Effector CD4-positive, alpha-beta T cell (primary cell): ENCODE measurements around the gene TMEM150C.
"Not testable (repeated sequence)": the region's sequence is repeated elsewhere in the genome, so short reads cannot be mapped to it uniquely, and the experiment has no call there.

Experiments used
- DNase-seq: peaks from one replicate; pipeline ENCODE4 v3.0.0-alpha.2; 2020

Gene TMEM150C

DNA sequence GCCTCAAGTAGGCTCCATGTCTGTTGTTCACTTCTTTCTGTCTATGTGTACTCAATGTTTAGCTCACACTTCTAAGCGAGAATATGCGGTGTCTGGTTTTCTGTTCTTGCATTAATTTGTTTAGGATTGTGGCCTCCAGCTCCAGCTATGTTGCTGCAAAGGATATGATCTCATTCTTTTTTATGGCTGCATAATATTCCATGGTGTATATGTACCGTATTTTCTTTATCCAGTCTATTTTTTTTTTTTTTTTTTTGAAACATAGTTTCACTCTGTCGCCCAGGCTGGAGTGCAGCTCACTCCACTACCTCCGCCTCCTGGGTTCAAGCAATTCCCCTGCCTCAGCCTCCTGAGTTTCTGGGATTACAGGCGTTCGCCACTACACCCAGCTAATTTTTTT lies 5.7 kb upstream of the TMEM150C start:
- no peak for DNase-seq

DNA sequence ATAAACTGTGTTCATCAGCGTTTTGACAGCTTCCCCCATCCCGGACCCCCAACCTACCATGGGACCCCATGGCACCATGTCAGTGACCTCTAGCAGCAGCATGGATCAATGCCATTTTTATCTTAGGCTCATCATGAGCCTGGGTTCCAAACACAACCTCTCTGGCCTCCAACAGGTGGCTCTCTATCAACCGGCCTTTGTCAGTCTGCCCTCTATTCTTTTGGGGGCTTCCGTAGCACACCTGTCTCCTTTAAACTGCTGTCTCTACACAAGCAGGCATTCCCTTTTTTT lies 721 bp upstream of the TMEM150C start:
- no peak for DNase-seq

DNA sequence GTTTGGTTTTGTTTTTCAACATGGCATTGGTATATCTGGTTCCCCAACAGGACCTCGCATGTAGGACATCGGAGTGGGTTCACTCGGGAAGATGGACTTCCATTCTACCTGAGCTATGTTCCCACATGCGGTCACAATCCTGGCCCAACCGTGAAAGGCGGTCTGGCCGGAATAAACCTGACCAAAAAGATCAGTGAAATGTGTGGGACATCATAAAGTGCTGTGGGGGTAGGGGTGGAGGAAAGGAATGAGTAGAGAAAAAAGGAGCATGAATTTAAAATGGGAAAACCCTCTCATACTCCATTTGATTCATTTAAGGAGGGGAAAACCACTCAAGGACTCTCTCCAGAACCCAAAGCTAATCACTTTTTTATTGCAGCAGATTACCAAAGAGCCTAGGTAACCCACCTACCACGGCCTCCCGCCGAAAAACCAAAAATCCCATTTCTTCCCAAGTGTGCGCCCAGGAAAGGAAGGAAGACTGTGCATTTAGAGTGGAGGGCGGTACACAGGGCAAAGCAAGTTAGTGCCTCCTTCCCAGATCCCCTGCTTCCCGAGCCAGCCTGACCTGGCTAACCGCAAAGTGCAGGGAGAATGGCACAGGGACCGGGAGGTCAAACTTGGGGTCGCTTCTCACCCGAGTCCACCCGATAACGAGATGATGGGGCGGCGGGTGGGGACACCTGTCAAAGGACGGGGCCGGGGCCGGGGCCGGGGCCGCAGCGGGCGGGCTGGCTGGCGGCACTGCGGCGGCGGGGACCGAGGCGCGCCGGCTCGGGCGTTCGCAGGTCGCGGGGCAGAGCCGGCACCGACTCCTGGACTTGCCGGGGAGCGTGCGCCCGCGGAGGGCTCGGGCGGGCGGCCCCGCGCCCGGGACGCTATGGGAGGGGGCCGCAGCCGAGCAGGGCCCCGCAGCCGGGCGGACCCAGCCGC lies 669 bp downstream of the TMEM150C start:
- DNase-seq, result no peak

DNA sequence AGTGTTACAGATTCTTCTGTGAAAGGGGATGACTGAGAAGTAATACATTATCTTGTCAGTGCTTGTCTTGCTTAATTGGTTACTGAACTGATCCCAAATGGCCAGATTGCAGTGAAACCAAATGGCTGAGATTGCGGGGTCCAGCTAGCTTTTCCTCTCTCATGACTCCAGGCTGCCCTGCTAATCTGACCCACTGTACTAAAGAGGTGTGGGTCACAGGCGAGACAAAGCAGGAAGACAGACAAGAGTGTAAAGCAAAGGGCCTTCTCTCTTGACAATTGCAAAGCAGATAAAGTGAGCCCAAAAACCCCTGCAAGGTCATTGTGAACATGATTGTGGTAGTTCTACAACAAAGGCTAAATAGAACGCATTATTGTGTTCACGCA lies 2.1 kb downstream of the TMEM150C start:
- no peak for DNase-seq

DNA sequence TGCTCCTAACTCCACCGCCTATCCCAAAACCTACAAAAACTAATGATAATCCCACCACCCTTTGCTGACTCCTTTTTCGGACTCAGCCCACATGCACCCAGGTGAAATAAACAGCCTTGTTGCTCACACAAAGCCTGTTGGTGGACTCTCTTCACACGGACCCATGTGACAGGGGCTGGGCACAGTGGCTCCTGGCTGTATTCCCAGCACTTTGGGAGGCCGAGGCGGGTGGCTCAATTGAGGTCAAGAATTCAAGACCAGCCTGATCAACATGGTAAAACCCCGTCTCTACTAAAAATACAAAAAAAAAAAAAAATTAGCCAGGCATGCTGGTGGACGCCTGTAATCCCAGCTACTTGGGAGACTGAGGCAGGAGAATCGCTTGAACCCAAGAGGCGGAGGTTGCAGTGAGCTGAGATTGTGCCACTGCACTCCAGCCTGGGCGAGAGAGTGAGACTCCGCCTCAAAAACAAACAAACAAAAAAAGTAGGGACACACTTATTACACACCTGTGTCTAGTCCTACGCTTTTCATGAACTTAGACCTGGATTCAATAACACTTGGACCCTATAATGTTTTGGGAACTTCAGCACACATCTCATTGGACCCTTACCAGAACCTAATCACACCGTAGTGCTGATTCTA lies 2.6 kb downstream of the TMEM150C start:
- not testable (repeated sequence) for DNase-seq

DNA sequence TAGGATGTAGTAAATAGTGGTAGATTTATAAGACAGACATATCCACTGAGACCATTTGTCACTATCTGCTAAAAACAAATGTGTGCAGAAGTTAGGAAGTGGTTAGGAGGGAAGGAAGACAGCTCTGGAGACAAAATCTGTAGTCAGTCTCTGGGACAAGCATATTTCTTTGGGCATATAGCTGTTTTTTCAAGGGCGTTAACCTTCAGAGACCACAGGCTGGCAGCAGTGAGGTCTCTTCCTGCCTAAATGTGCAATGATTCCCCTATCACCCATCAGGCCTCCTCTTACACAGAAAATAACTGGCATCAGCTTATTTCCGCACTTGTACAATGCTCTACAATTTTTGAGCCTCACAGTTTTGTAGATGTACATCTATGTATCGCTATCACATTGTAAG lies 6.5 kb downstream of the TMEM150C start:
- DNase-seq, result no peak

DNA sequence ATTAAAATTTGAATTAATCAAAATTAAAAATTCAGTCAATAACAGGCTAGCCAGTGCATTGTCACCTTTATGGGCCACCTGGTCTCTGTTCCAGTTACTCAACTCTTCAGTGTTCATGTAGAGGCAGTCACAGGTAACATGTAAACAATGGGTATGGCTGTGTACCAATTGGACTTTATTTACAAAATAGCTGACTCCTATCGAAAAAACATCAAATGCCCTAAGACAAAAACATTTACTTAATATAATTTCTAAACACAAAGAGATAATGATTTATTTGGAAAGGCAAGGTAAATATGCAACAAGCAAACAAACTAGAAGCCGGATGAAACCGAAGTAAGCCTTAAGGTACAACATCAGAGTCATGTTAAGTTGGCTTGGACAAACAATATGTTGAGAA lies 8.8 kb downstream of the TMEM150C start:
- no peak for DNase-seq

DNA sequence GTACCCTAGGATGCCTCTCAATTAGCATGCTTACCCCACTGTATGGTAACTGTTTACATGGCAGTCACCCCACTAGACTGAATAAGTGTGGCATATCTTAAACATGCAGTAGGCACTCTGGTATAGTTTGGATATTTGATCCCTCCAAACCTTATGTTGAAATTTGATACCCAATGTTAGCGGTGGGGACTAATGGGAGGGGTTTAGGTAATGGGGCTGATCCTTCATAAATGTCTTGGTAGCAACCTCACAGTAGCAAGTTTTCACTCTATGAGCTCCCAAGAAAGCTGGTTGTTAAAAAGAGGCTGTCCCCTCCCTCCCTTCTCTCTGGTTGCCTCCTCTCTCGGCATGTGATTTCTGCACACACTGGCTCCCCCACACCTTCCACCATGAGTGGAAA lies 10.1 kb downstream of the TMEM150C start:
- no peak for DNase-seq

DNA sequence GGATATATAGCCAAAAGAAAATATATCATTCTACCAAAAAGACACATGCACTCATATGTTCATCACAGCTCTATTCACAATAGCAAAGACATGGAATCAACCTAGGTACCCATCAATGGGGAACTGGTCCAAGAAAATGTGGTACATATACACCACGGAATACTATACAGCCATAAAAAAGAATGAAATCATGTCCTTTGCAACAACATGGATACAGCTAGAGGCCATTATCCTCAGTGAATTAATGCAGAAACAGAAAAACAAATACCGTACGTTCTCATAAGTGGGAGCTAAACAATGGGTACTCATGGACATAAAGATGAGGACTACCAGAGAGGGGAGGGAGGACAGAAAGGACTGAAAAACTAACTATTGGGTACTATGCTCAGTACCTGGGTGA lies 13.9 kb downstream of the TMEM150C start:
- not testable (repeated sequence) for DNase-seq

DNA sequence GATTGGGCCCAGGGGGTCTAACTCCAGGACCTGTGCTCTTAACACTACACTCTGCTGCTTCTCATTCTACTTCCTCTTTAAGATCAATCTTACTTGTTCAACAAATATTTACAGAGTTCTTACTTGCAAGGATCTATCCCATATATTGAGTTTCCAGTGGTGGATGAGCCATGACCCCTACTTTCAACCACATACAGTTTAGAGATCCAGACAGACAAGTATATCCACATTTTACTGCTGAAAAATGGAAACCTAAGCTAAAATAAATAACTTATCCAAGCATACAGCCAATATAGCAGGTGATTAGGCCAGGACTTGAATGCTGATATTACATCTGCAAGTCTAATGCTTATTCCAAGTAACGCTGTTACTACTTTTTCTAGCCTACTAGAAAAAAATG lies 18.7 kb downstream of the TMEM150C start:
- no peak for DNase-seq

DNA sequence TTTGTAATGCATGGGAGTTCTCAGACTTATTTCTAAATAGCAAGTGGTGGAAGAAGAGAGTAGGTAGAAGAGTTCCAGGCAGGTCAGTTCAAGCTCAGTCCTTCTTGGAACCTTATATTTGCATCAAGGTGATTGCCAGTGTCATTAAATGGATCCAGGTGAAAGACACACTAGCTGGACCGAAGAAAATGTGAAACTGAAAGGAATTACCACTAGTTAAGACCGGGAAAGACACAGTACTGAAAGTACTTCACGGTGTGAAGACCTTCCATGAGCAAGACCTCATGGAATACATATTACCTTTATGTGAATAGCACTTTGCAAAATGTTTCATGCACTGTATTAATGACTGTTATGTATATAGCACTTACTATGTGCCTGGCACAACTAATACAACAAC lies 19.1 kb downstream of the TMEM150C start:
- no peak for DNase-seq

DNA sequence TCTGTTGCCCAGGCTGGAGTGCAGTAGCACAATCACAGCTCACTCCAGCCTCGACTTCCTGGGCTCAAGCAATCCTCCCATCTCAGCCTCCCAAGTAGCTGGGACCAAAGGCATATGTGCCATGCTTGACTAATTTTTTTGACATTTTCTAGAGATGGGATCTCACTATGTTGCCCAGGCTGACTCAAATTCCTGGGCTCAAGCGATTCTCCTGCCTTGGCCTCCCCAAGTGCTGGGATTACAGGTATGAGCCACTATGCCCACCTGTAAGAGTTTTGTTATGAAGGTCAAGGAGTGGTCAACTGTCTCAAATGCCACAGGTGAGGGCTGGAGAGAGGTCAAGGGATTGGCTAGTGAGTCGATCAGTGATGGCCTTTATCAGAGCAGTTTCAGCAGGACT lies 32.5 kb downstream of the TMEM150C start:
- DNase-seq, result no peak

DNA sequence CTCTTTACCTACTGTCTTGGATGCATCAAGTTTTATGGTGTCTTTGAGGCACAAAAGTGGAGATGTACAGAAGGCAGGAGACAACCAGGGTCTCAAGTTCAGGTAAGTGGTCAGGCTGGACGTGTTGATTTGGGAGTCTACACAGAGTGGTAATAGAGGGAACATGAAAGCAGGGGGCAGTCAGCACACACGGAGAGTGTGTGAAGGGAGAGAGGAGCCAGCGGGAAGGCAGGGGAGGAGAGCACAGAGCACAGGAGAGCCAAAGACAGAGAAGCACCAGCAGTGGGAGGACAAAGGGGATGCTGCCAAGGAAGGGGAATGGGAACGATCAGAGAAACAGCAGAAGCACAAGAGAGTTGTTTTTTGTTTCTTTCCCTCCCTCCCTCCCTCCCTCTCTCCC lies 32.9 kb downstream of the TMEM150C start:
- no peak for DNase-seq

DNA sequence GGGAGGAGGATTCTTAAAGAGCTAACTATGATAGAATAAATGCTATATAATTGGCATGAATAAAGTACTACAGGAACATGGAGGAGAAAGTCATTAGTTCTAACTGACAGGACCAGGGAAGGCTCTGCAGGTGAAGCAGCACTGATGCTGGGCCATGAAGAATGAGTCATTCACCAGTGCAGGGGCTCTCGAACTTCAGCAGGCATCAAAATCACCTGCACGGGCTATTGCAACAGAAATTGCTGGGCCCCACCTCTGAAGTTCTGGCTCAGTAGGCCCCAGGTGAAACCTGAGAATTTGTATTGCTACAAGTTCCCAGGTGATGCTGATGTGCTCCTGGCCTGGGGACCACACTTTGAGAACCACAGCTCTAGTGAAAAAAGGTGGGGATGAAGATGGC lies 33.7 kb downstream of the TMEM150C start:
- no peak for DNase-seq

DNA sequence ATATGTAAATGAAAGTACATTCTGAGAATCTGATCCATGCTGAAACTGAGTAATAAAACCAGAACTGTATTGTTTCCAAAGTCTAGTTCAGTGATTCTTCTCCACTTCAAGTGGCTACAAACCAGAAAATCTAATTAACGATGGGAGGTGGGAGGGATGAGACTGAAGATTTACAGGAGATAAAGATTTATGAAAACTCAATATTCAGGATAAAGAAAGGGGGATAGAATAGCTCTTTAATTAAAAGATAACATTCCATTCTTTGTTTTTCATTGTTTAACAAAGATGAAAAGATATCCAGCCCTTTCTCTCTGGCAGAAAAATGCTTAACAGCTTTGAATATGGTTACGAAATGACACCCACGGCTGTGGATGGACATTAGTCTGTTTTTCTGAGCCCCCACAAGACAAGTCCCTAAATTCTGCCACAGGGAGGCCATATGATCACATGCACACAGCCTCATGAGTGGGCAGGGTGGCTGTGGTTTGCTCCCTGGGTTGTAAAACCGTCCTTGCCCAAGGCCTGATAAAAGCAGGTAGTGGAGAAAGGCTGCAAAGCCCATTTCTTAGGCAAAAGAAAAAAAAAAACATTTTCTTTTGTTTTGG lies 36.4 kb downstream of the TMEM150C start:
- DNase-seq, result no peak

DNA sequence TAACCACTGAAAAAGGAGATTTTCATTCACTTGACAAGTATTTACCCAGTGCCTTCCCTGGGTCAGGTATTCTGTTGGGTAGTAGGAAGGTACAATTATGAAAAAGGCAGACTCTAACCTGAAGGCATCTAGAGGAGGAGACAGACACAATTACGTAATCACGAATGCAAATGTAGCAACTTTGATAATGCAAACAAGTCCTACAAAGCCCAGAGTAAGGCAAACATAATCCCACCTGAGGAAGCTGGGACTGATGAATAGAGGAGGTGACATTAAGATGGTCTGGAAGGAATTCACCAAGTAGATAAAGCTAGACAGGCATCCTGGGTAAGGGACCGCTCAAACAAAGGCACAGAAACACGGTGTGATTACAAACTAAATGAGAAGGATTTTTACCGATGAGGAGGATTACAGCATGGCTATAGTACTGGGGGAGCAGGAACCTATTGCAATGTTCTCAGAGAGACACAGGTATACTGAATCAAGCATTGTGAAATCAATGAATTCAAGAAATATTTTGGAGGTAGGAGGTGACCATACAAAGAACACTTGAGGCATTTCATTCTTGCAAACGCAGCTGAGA lies 37.1 kb downstream of the TMEM150C start:
- no peak for DNase-seq

DNA sequence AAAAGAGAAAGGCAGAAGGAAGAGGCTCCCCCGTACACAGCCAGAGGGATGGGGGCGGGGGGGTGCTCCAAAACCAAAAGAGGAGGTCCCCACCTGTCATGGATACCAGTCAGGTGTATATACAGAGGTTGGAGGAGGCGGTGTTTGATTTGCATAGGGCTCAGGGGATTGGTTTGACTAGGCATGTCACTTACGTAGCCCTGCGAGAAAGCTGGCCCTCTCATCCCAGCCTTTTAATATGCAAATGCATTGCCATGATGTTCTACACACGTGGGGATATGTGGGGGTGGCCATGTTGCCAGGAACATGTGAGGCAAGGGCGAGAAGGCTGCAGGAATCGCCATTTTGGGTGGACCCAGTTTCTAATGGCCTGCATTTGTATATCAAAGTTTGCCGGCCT lies 38.6 kb downstream of the TMEM150C start:
- no peak for DNase-seq

DNA sequence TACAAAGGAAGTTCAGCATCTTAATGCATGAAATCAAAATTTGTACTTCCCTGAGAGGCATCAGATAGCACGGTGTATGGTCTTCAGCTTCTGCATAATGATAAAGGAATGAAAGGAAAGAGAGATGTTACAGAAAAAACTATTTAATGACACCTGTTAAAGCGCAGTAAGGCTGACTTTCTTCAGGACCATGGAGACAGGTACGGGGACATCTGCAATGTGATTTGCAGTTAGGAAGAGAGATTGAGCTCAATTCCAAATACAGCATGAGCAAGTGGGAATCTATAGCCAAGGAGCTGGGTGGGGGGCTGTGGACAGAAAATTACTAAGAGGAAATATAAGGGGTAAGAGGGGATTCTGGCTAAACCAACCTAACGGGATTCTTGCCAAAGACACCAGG lies 39.3 kb downstream of the TMEM150C start:
- DNase-seq, result no peak

DNA sequence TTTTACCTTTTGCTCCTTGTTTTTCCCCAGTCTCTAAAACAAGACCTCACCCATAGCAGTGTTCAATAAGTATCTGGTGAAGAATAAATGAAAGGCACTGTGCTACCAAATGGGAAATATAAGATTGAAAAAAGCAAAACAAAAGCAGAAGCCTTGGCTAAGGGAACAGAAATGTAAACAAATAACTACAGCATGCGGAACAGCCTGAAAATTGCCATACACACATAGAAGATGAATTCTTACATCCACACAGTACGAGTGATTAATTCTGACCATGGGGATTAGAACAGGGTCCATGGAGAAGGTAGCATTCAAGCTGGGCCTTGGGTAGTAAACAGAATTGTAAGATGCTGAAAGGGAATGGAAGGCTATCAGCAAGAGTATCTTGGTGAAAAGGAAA lies 40.5 kb downstream of the TMEM150C start:
- no peak for DNase-seq

DNA sequence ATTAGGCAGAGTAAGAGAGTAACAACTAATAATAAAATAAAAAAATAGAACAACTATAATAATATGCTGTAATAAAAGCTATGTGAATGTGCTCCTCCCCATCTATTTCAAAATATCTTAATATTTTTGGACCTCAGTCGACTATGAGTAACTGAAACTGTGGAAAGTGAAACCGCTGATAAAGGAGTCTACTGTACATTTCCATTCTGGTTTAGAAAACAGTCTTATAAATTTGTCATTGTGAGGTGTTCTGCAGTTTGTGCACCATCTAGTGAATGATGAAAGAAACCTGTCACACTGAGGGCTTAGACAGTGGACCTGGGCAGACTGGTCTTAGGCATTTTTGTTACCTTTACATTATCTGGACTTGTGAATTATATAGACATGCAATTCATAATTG lies 42.0 kb downstream of the TMEM150C start:
- no peak for DNase-seq

DNA sequence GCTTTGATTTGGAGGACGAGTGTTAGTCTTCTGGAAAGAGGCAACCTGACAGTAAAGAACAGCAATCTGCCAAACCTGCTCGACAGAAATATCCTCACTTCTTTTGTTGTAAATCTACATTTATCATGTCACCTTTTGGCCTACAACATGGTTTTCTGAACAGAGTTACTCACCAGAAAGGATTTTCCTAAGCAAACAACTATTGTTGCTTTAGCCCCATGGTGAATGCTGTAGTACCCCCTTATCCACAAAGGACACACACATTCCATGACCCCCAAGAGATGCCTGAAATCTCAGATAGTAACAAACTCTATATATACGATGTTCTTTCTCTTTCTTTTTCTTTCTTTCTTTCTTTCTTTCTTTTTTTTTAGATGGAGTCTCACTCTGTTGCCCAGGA lies 42.7 kb downstream of the TMEM150C start:
- DNase-seq, result no peak

DNA sequence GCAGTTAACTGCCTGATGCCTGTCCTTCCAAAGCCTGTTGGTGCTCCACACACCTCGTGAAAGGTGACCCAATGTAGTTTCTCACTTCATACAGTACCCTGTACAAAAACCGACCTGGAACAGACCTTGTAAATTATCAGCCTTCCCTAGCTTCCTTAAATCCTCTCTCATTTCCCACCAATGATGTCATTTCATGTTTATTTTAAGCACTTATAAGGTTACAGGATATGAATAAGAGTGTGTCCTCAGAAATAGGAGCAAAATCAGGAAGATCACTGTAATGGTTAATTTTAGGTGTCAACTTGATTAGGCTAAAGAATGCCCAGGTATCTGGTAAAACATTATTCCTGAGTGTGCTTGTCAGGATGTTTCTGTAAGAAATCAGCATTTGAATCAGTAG lies 44.7 kb downstream of the TMEM150C start:
- no peak for DNase-seq

DNA sequence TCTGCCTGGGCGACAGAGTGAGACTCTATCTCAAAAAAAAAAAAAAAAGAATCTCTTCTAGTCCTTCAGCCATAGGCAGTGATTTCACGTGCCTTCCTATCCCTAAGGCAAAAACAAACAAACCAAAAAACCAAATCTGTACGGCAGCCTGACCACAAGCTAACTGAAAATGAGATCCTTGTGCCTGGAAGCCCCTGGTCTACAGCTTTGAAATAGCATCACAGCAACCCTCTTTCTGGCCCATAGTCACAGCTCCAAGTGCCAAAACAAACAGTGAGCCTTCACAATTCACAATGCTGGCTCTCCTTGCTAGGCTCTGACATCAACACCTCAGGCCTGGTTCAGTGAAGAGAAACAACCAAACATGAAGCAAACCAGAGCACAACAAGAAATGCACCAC lies 46.1 kb downstream of the TMEM150C start:
- DNase-seq, result no peak

DNA sequence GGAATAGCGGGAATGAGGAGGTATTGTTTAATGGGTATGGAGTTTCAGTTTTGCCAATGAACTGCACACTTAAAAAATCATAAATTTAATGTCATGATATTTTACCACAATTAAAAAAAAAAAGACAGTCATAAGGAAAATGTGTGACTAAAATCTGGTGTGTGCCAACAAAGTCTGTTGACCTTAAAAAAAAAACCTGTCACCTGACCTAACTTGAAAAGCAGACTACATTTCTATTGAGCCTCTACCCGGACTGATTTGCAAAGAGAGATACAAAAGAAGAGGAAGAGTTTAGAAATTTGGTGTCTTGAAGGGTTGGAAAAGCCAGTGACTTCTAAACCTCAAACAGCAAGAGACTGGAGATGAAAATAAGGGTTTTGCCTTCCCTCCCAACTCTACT lies 48.4 kb downstream of the TMEM150C start:
- no peak for DNase-seq
